OCI-LY3 (cell line): ENCODE results near the gene NUP88.

Experiments used
- CTCF ChIP-seq: fragments of 200-600, 300-600 bp; sonication (generic); IDR thresholded peaks from 2 replicates; pipeline ENCODE4 v1.5.1; 2014; ENCODE audit warnings: antibody characterized with exemption, low read length, low read depth
- EZH2phosphoT487 ChIP-seq: fragments of 200-600 bp; shearing (Covaris generic); IDR thresholded peaks from 2 replicates; pipeline ENCODE4 v1.6.1; 2018; ENCODE audit warnings: antibody characterized with exemption, mixed run types, low read depth

- TF ChIP-seq CTCF, result no peak
- no peak for TF ChIP-seq EZH2phosphoT487
Measured at GRCh38 chr17:5430413-5430999, 11.0 kb upstream of the NUP88 start.
